Neuronal stem cell (in vitro differentiated cells): ENCODE measurements around the gene ANOS1.

Source experiments
- DNase-seq: peaks from one replicate; pipeline ENCODE4 v3.0.0-alpha.2; 2013; ENCODE audit warnings: low spot score
- H2AFZ ChIP-seq: one replicate; pipeline ENCODE4 v1.6.1; 2013; ENCODE audit warnings: mild to moderate bottlenecking, low read length, inconsistent platforms
- H2AK5ac ChIP-seq: 2 replicates; pipeline ENCODE4 v1.6.1; 2013; ENCODE audit warnings: low read depth, mild to moderate bottlenecking, inconsistent platforms, low read length, moderate library complexity, mixed read lengths
- H2BK120ac ChIP-seq: 2 replicates; pipeline ENCODE4 v1.6.1; 2013; ENCODE audit warnings: low read depth, mild to moderate bottlenecking, inconsistent platforms, low read length, moderate library complexity, mixed read lengths
- H2BK12ac ChIP-seq: one replicate; pipeline ENCODE4 v1.6.1; 2013; ENCODE audit warnings: low read length, inconsistent platforms
- H2BK15ac ChIP-seq: 2 replicates; pipeline ENCODE4 v1.6.1; 2013; ENCODE audit warnings: mild to moderate bottlenecking, low read length, inconsistent platforms, mixed read lengths
- H2BK5ac ChIP-seq: one replicate; pipeline ENCODE4 v1.6.1; 2013; ENCODE audit warnings: inconsistent platforms, mild to moderate bottlenecking, low read length, moderate library complexity
- H3K14ac ChIP-seq: one replicate; pipeline ENCODE4 v1.6.1; 2013; ENCODE audit warnings: low read length, inconsistent platforms
- H3K18ac ChIP-seq: 2 replicates; pipeline ENCODE4 v1.6.1; 2013; ENCODE audit warnings: low read length, inconsistent platforms
- H3K23ac ChIP-seq: 2 replicates; pipeline ENCODE4 v1.6.1; 2013; ENCODE audit warnings: low read depth, mild to moderate bottlenecking, mixed read lengths, low read length, inconsistent platforms; ENCODE audit not compliant: poor library complexity
- H3K27ac ChIP-seq: replicated peaks from 3 replicates; pipeline ENCODE4 v1.5.1; 2013; ENCODE audit warnings: low read length, inconsistent platforms
- H3K27me3 ChIP-seq, 3 experiments: 2 replicates each; pipeline ENCODE4 v1.6.1; 2013; ENCODE audit warnings: low read length in 3 of 3, mild to moderate bottlenecking in 2 of 3, inconsistent platforms in 1 of 3, low read depth in 1 of 3, mixed read lengths in 1 of 3, moderate library complexity in 1 of 3; ENCODE audit not compliant: control insufficient read depth in 3 of 3, insufficient read depth in 3 of 3
- H3K36me3 ChIP-seq, 2 donors: replicated peaks in 1 of 2; 2 replicates each; pipeline ENCODE4 v1.6.1; 2013; ENCODE audit warnings: low read length in 2 of 2; ENCODE audit not compliant: control insufficient read depth in 2 of 2, insufficient read depth in 2 of 2
- H3K4ac ChIP-seq: 2 replicates; pipeline ENCODE4 v1.6.1; 2013; ENCODE audit warnings: inconsistent platforms, mild to moderate bottlenecking, low read length, moderate library complexity
- H3K4me1 ChIP-seq, 2 donors: 1 replicate in 1 of 2; 2 replicates in 1 of 2; pipeline ENCODE4 v1.6.1; 2013; ENCODE audit warnings: low read length in 2 of 2, low read depth in 1 of 2; ENCODE audit not compliant: control insufficient read depth in 2 of 2, insufficient read depth in 1 of 2
- H3K4me2 ChIP-seq: one replicate; pipeline ENCODE4 v1.6.1; 2013; ENCODE audit warnings: mild to moderate bottlenecking, low read length, inconsistent platforms; ENCODE audit not compliant: insufficient read depth, poor library complexity, severe bottlenecking
- H3K4me3 ChIP-seq, 2 donors: 2 replicates each; pipeline ENCODE4 v1.5.1; 2013; ENCODE audit warnings: low read length in 2 of 2, mild to moderate bottlenecking in 2 of 2, inconsistent platforms in 1 of 2, moderate library complexity in 1 of 2
- H3K79me1 ChIP-seq: one replicate; pipeline ENCODE4 v1.6.1; 2013; ENCODE audit warnings: low read depth, mild to moderate bottlenecking, inconsistent platforms, low read length, moderate library complexity
- H3K9ac ChIP-seq: one replicate; pipeline ENCODE4 v1.6.1; 2013; ENCODE audit warnings: mild to moderate bottlenecking, low read depth, low read length, inconsistent platforms; ENCODE audit not compliant: poor library complexity
- H3K9me3 ChIP-seq, 2 donors: replicated peaks in 1 of 2; 2 replicates each; pipeline versions ENCODE3 to v1.6.1; 2013; ENCODE audit warnings: low read length in 2 of 2, mild to moderate bottlenecking in 2 of 2, inconsistent platforms in 1 of 2, low read depth in 1 of 2, mixed read lengths in 1 of 2, moderate library complexity in 1 of 2; ENCODE audit not compliant: control insufficient read depth in 2 of 2, insufficient read depth in 1 of 2
- H4K8ac ChIP-seq: one replicate; pipeline ENCODE4 v1.6.1; 2013; ENCODE audit warnings: low read depth, mild to moderate bottlenecking, inconsistent platforms, low read length, moderate library complexity
- H4K91ac ChIP-seq: one replicate; pipeline ENCODE4 v1.6.1; 2013; ENCODE audit warnings: low read length, low read depth, mild to moderate bottlenecking, inconsistent platforms; ENCODE audit not compliant: poor library complexity
- whole genome bisulfite sequencing, 2 donors: extraction: QIAGEN DNeasy Blood & Tissue Kit; methylation state at CpG; one replicate each; pipeline ENCODE4 v1.1.7; 2013; ENCODE audit warnings: missing lambda C conversion rate in 2 of 2, mixed read lengths in 1 of 2; ENCODE audit not compliant: insufficient read length in 2 of 2, insufficient replicate concordance in 1 of 2; ENCODE audit errors: extremely low coverage in 2 of 2; 5-methylcytosine and 5-hydroxymethylcytosine counted together

The ANOS1 gene

DNA sequence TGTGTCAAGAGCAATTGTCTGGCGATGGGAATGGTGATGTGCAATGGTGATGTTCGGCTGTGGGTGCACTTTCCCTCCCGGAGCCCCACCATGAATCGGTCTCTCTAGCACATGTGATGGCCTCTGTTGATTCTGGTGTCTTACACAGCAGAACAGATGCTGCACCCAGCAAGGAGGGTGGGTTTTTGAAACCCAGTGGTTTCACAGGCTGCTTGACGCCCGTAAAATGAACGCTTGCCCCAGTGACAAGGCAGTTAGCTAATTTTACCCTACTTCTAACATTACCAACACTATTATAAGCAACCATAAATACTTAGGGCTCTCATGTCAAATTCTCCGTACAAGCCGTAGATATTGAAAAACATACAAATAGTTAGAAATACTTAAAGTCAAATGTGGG, 5.9 kb upstream of the ANOS1 start:
- no CpG with 5 or more reads among the region's 9 CpGs for WGBS, 2 donors
- no peak overlapping the region for H4K91ac ChIP-seq

DNA sequence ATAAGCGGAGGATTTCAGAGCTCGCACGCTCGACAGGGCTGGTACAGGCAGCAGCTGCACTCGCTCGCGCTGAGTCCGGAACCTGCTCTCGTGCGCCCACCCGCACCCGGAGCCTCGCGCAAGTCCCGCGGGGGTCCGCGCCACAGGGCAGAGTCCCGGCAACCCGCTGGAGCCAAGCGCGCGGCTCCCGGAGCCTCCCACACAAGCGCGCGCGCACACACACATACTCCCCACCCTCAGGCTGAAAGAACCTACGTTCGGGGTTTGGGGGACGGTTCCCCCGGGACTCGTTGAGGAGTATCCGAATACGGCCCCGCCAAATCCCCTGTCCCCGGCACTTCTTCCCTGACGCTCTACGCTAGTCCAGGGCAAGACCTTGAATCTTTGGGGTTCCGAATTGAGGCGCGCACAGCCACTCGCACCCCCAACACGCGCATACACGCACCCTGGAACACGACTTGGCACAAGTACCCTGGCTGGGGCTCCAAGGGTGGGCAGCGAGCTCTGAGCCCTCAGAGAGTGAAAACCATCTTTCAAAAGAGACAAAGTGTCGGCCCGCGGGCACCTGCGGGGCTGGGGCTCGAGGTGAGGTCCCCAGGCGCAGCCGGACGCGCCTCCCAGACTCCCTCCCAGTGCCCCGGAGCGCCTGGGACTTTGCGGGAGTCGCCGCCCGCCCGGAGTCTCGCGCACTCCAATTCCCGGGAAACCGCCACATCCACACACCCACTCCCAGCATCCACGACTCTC, 952 bp downstream of the ANOS1 start:
- Histone ChIP-seq H3K4me1 (peaks cover 4 to 16% of the 10 kb centered on the region in 2 donors), H4K91ac (no peak overlapping the region), H3K23ac (no peak overlapping the region), H3K9ac (peak overlapping the region; percentile 60), H3K18ac (peak overlapping the region; percentile 87), H2BK12ac (no peak overlapping the region), H2AK5ac (no peak overlapping the region), H3K9me3 (no peaks in the 10 kb centered on the region), H2AFZ (peak overlapping the region; percentile 90), H3K14ac (peak overlapping the region; percentile 38), H3K4me3 (peak overlapping the region; percentile 37 to 96), H3K27ac (no peak overlapping the region), H3K79me1 (peaks cover 9% of the 10 kb centered on the region), H2BK120ac (no peak overlapping the region), H3K36me3 (no peaks in the 10 kb centered on the region), H2BK15ac (no peak overlapping the region), H2BK5ac (no peak overlapping the region), H3K4ac (no peak overlapping the region), H3K27me3 (peaks cover 0 to 71% (median 0%) of the 10 kb centered on the region in 3 experiments), H4K8ac (no peak overlapping the region), H3K4me2 (peak overlapping the region; percentile 69)
- no CpG with 5 or more reads among the region's 69 CpGs for WGBS, 2 donors
- DNase-seq, result no peak

More for the DNA sequence above, 5.9 kb upstream of the ANOS1 start:
- H4K8ac ChIP-seq, result no peak overlapping the region
- H3K4me2 ChIP-seq, result no peak overlapping the region
- no peak overlapping the region for H3K14ac ChIP-seq
- no peak overlapping the region for H2AK5ac ChIP-seq
- H3K79me1 ChIP-seq, result no peaks in the 10 kb centered on the region
- no peak overlapping the region for H3K23ac ChIP-seq
- H3K4me3 ChIP-seq, result no peak overlapping the region
- H3K18ac ChIP-seq, result no peak overlapping the region
- H3K27ac ChIP-seq, result no peak overlapping the region
- no peak overlapping the region for H2BK12ac ChIP-seq
- H3K27me3 ChIP-seq, result peaks cover 0 to 12% (median 0%) of the 10 kb centered on the region in 3 experiments
- no peak overlapping the region for H2BK120ac ChIP-seq
- H2AFZ ChIP-seq, result no peak overlapping the region
- H2BK15ac ChIP-seq, result no peak overlapping the region
- no peak for DNase-seq
- H3K4me1 ChIP-seq, result no peaks in the 10 kb centered on the region
- no peak overlapping the region for H3K4ac ChIP-seq
- H3K9ac ChIP-seq, result no peak overlapping the region
- no peaks in the 10 kb centered on the region for H3K9me3 ChIP-seq
- no peak overlapping the region for H2BK5ac ChIP-seq
- no peaks in the 10 kb centered on the region for H3K36me3 ChIP-seq

DNA sequence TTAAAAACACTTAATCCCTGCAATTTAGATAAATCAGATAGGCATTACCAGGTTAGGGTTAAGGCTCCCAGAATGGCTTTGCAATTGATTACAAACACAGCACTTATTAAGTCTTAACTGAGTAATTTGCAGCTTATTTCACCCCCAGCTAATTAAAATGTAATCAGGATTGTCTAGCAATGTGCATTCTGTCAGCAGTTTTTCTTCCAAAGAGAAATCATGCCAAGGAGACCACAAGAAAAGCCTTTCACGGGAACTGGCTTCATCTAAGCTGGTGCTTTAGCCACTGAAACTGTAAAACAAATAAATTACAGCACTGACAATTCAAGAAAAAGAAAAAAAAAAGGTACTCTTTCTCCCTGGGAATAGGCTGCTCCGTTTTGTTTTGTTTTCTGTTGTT, 2.1 kb downstream of the ANOS1 start:
- H4K91ac ChIP-seq, result no peak overlapping the region
- no peak overlapping the region for H4K8ac ChIP-seq
- H3K9me3 ChIP-seq, result no peaks in the 10 kb centered on the region
- H3K27ac ChIP-seq, result no peak overlapping the region
- H2BK120ac ChIP-seq, result no peak overlapping the region
- no peak overlapping the region for H3K4me3 ChIP-seq
- H2AFZ ChIP-seq, result no peak overlapping the region
- no peak overlapping the region for H3K9ac ChIP-seq
- peaks cover 9% of the 10 kb centered on the region for H3K79me1 ChIP-seq
- H3K14ac ChIP-seq, result no peak overlapping the region
- peaks cover 4 to 18% of the 10 kb centered on the region in 2 donors for H3K4me1 ChIP-seq
- no peak overlapping the region for H2AK5ac ChIP-seq
- no peak overlapping the region for H2BK12ac ChIP-seq
- H2BK15ac ChIP-seq, result no peak overlapping the region
- no peak overlapping the region for H3K18ac ChIP-seq
- H3K36me3 ChIP-seq, result no peaks in the 10 kb centered on the region
- WGBS, 2 donors, result no CpG with 5 or more reads among the region's 2 CpGs
- H3K27me3 ChIP-seq, result peaks cover 0 to 73% (median 0%) of the 10 kb centered on the region in 3 experiments
- no peak overlapping the region for H2BK5ac ChIP-seq
- no peak for DNase-seq
- H3K4ac ChIP-seq, result no peak overlapping the region
- H3K4me2 ChIP-seq, result peak overlapping the region; percentile 69
- H3K23ac ChIP-seq, result no peak overlapping the region

DNA sequence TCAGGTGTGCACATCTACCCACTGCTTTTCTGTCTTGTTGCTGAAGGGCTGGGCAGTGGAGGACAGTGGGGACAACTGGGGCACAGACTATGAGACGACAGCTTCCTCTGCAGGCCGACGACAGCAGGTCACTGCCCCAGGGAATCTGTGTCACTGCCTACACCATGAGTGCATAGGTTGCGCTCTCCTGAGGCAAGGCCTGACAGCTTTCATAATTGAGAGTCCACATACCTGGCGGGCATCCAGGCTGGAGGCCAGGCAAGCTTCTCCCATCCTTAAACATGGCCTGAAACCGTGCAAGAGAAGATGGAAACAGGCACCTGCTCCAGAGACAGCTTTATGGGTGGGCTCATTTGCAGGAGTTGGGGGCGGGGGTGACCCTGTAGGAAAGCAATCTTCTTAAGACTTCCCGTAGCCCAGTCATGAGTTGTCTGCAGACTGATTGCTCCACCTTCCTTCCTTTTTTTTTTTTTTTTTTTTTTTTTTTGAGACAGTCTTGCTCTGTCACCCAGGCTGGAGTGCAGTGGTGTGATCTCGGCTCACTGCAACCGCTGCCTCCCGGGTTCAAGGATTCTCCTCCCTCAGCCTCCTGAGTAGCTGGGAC, 2.9 kb downstream of the ANOS1 start:
- DNase-seq, result no peak
- H3K14ac ChIP-seq, result no peak overlapping the region

More for the DNA sequence above, 2.9 kb downstream of the ANOS1 start:
- Histone ChIP-seq H3K4me2 (no peak overlapping the region), H2AFZ (no peak overlapping the region), H3K36me3 (no peaks in the 10 kb centered on the region), H2BK15ac (no peak overlapping the region), H2BK5ac (no peak overlapping the region), H3K9me3 (no peaks in the 10 kb centered on the region), H4K8ac (no peak overlapping the region), H3K79me1 (peaks cover 9% of the 10 kb centered on the region), H2BK12ac (no peak overlapping the region), H3K4me1 (peaks cover 4 to 20% of the 10 kb centered on the region in 2 donors), H4K91ac (no peak overlapping the region), H3K4me3 (no peak overlapping the region), H3K27me3 (peaks cover 0 to 72% (median 0%) of the 10 kb centered on the region in 3 experiments), H3K4ac (no peak overlapping the region), H3K9ac (no peak overlapping the region), H3K18ac (no peak overlapping the region), H2BK120ac (no peak overlapping the region), H2AK5ac (no peak overlapping the region), H3K23ac (no peak overlapping the region), H3K27ac (no peak overlapping the region)
- no CpG with 5 or more reads among the region's 11 CpGs for WGBS, 2 donors
